Measurements from ENCODE around the gene ETV5.

Gene ETV5

GRCh38 chr3:186097317-186097662 is 11.6 kb downstream of the ETV5 start:
- no peak for DNase-seq

GRCh38 chr3:186096290-186096689 is 12.6 kb downstream of the ETV5 start:
- no peak for DNase-seq

GRCh38 chr3:186095561-186096081 is 13.3 kb downstream of the ETV5 start:
- DNase-seq: no peak

- no peak for DNase-seq
Measured at GRCh38 chr3:186094696-186095425, 14.0 kb downstream of the ETV5 start.

GRCh38 chr3:186094271-186094670 is 14.6 kb downstream of the ETV5 start:
- DNase-seq: no peak

- DNase-seq: no peak
Measured at GRCh38 chr3:186093271-186093900, 15.5 kb downstream of the ETV5 start.

GRCh38 chr3:186092360-186093070 is 16.4 kb downstream of the ETV5 start:
- DNase-seq: no peak

- DNase-seq: no peak
Measured at GRCh38 chr3:186090901-186091300, 18.0 kb downstream of the ETV5 start.

GRCh38 chr3:186088335-186088734 is 20.6 kb downstream of the ETV5 start:
- DNase-seq: no peak

- DNase-seq: no peak
Measured at GRCh38 chr3:186084264-186084663, 24.6 kb downstream of the ETV5 start.

GRCh38 chr3:186083746-186084145 is 25.1 kb downstream of the ETV5 start:
- no peak for DNase-seq

- DNase-seq: no peak
Measured at GRCh38 chr3:186082150-186082549, 26.7 kb downstream of the ETV5 start.

- DNase-seq: no peak
Measured at GRCh38 chr3:186081678-186082077, 27.2 kb downstream of the ETV5 start.

- peak in 1 of 56 donors; percentile 27 for DNase-seq
Measured at GRCh38 chr3:186080849-186081438, 27.9 kb downstream of the ETV5 start.

- DNase-seq: no peak
Measured at GRCh38 chr3:186079925-186080324, 29.0 kb downstream of the ETV5 start.

GRCh38 chr3:186077466-186077865 is 31.4 kb downstream of the ETV5 start:
- no peak for DNase-seq

- DNase-seq: no peak
Measured at GRCh38 chr3:186075931-186076567, 32.8 kb downstream of the ETV5 start.

- DNase-seq: no peak
Measured at GRCh38 chr3:186075489-186075888, 33.4 kb downstream of the ETV5 start.

GRCh38 chr3:186073641-186074040 is 35.2 kb downstream of the ETV5 start:
- no peak for DNase-seq

GRCh38 chr3:186070996-186071395 is 37.9 kb downstream of the ETV5 start:
- DNase-seq: no peak

GRCh38 chr3:186070550-186070949 is 38.3 kb downstream of the ETV5 start:
- no peak for DNase-seq

GRCh38 chr3:186070133-186070532 is 38.8 kb downstream of the ETV5 start:
- DNase-seq: no peak
